K562 (cell line): ENCODE results near the gene NEURL4. TPM values are rescaled to one million over a fixed set of nuclear protein-coding genes. Genes with fewer than 3 reads are reported as not detected.

Experiments used
- ADNP ChIP-seq: fragments of 200-800 bp; sonication (Bioruptor generic); IDR thresholded peaks from 2 replicates; pipeline ENCODE4 v1.6.1; 2016; ENCODE audit warnings: missing genetic modification characterization, missing compliant biosample characterization
- CBX1 ChIP-seq: sonication (generic); IDR thresholded peaks from 2 replicates; pipeline ENCODE4 v1.6.1; 2016; ENCODE audit warnings: antibody characterized with exemption, low read depth, mild to moderate bottlenecking
- HOXB6 ChIP-seq: fragments of 250-450 bp; sonication (Bioruptor Pico); IDR thresholded peaks from 2 replicates; pipeline ENCODE4 v1.5.1; 2022; ENCODE audit warnings: mild to moderate bottlenecking, borderline replicate concordance
- KDM1A ChIP-seq, 2 experiments: fragments of 450-650 bp; IDR thresholded peaks; 2 replicates each; pipeline ENCODE4 v1.6.1; 2016; ENCODE audit warnings: mild to moderate bottlenecking in 2 of 2
- NBN ChIP-seq: fragments of 450-650 bp; IDR thresholded peaks from 2 replicates; pipeline ENCODE4 v1.6.1; 2016; ENCODE audit warnings: low read depth, mild to moderate bottlenecking
- NCOR1 ChIP-seq: fragments of 450-650 bp; IDR thresholded peaks from 2 replicates; pipeline ENCODE4 v1.6.1; 2016; ENCODE audit warnings: mild to moderate bottlenecking, moderate library complexity
- POLR3G ChIP-seq: IDR thresholded peaks from 2 replicates; pipeline ENCODE4 v1.6.1; 2011; ENCODE audit not compliant: insufficient read length, insufficient replicate concordance; ENCODE audit errors: extremely low read depth
- REST ChIP-seq, 2 experiments: fragments of 450-650 bp; formaldehyde crosslinking in 1 of 2; IDR thresholded peaks; 2 replicates each; pipeline versions ENCODE4 v1.4.0 to v1.6.1; 2014 to 2020; ENCODE audit warnings: mild to moderate bottlenecking in 2 of 2, borderline replicate concordance in 1 of 2, low read depth in 1 of 2
- SMARCA4 ChIP-seq: fragments of 450-650 bp; IDR thresholded peaks from 2 replicates; pipeline ENCODE4 v1.6.1; 2016
- SNRNP70 ChIP-seq: fragments of 200-400 bp; formaldehyde crosslinking; optimal IDR thresholded peaks from 2 replicates; pipeline ENCODE3; 2017; ENCODE audit warnings: low read depth, low read length
- SREBF2 ChIP-seq: sonication (generic); formaldehyde crosslinking; IDR thresholded peaks from 2 replicates; pipeline ENCODE4 v1.4.0; 2020; ENCODE audit warnings: mild to moderate bottlenecking, missing genetic modification reagents
- VEZF1 ChIP-seq: fragments of 200-800 bp; sonication (Bioruptor generic); IDR thresholded peaks from 2 replicates; pipeline ENCODE4 v1.6.1; 2017; ENCODE audit warnings: missing genetic modification characterization, missing compliant biosample characterization
- ZNF165 ChIP-seq: fragments of 250-450 bp; sonication (Bioruptor Pico); IDR thresholded peaks from 2 replicates; pipeline ENCODE4 v1.4.0; 2020; ENCODE audit warnings: borderline replicate concordance
- ZNF511 ChIP-seq: sonication (generic); formaldehyde crosslinking; IDR thresholded peaks from 2 replicates; pipeline ENCODE4 v1.8.0; 2022; ENCODE audit warnings: mild to moderate bottlenecking, missing genetic modification reagents
- polyA plus RNA-seq, 8 experiments: library from polyadenylated mRNA; depleted of rRNA in 4 of 8; stranded (reverse) in 5 of 8; unstranded in 3 of 8; fragments of >200 nt; fragmentation: Nextera tagmentation in 2 of 8; fragmentation: Illumina TruSeq in 1 of 8; extraction: Ambion mirVana in 2 of 8; extraction: Trizol in 1 of 8; gene quantifications; 2 replicates each; pipeline versions ENCODE4 v1.2.1 to v1.2.3, GENCODE V29; 2011 to 2014; ENCODE audit warnings: inconsistent platforms in 1 of 8, missing spikeins in 1 of 8
- total RNA-seq, 7 experiments: library from RNA; depleted of rRNA in 6 of 7; stranded (reverse); fragments of >200 nt in 6 of 7; fragmentation: Illumina TruSeq in 2 of 7; extraction: Trizol in 2 of 7; gene quantifications; 2 replicates each; pipeline versions ENCODE4 v1.2.1 to v1.2.3, GENCODE V29; 2011 to 2021; ENCODE audit warnings: low replicate concordance in 1 of 7
- TF ChIP-seq, protein P1 (sequence below): fragments of 450-650 bp; IDR thresholded peaks from 2 replicates; pipeline ENCODE4 v1.7.0; 2016; ENCODE audit warnings: borderline replicate concordance
- TF ChIP-seq, protein P2 (sequence below): IDR thresholded peaks from 2 replicates; pipeline ENCODE4 v1.6.1; 2016; ENCODE audit warnings: missing genetic modification characterization, missing compliant biosample characterization

NEURL4 gene
- total and polyA plus RNA-seq, 9 of the 15 experiments (the other 6 are each of a cell fraction or from before 2014, with no cell fraction given) = 0.08 to 37.4 (median 11.5) TPM

DNA sequence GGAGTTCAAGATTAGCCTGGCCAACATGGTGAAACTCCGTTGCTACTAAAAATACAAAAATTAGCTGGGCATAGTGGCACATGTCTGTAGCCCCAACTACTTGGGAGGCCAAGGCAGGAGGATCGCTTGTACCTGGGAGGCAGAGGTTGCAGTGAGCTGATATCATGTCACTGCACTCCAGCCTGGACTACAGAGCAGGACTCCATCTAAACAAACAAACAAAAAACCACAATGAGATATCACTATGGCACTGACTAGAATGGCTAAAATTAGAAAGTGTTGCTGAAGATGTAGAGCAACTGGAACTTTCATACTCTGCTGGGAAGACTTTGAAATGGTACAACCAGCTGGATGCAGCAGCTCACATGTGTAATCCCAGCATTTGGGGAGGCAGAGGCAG is 45.2 kb upstream of the NEURL4 start (continued):
- TF ChIP-seq, protein P1, sequence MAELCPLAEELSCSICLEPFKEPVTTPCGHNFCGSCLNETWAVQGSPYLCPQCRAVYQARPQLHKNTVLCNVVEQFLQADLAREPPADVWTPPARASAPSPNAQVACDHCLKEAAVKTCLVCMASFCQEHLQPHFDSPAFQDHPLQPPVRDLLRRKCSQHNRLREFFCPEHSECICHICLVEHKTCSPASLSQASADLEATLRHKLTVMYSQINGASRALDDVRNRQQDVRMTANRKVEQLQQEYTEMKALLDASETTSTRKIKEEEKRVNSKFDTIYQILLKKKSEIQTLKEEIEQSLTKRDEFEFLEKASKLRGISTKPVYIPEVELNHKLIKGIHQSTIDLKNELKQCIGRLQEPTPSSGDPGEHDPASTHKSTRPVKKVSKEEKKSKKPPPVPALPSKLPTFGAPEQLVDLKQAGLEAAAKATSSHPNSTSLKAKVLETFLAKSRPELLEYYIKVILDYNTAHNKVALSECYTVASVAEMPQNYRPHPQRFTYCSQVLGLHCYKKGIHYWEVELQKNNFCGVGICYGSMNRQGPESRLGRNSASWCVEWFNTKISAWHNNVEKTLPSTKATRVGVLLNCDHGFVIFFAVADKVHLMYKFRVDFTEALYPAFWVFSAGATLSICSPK = no peak
- TF ChIP-seq NCOR1 (no peak), ADNP (no peak), ZNF165 (no peak), SREBF2 (CRISPR knock-in tag) (no peak), VEZF1 (CRISPR knock-in tag) (no peak), SNRNP70 (no peak), KDM1A (IDR thresholded peaks at IDR 0.05) (peak; percentile 47 to 61; a peak in 3 of 4 replicates), REST (IDR thresholded peaks at IDR 0.05; ENCODE audit: borderline replicate concordance) (no peak), REST (CRISPR knock-in tag; IDR thresholded peaks at IDR 0.05; ENCODE audit: low read depth) (no peak), CBX1 (no peak), NBN (no peak), ZNF511 (CRISPR knock-in tag) (no peak), HOXB6 (CRISPR knock-in tag) (no peak), SMARCA4 (no peak), POLR3G (no peak)
- TF ChIP-seq, protein P2, sequence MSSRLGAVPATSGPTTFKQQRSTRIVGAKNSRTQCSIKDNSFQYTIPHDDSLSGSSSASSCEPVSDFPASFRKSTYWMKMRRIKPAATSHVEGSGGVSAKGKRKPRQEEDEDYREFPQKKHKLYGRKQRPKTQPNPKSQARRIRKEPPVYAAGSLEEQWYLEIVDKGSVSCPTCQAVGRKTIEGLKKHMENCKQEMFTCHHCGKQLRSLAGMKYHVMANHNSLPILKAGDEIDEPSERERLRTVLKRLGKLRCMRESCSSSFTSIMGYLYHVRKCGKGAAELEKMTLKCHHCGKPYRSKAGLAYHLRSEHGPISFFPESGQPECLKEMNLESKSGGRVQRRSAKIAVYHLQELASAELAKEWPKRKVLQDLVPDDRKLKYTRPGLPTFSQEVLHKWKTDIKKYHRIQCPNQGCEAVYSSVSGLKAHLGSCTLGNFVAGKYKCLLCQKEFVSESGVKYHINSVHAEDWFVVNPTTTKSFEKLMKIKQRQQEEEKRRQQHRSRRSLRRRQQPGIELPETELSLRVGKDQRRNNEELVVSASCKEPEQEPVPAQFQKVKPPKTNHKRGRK (tag) = no peak
